ENCODE data around the gene C17orf113.

C17orf113 gene

DNA sequence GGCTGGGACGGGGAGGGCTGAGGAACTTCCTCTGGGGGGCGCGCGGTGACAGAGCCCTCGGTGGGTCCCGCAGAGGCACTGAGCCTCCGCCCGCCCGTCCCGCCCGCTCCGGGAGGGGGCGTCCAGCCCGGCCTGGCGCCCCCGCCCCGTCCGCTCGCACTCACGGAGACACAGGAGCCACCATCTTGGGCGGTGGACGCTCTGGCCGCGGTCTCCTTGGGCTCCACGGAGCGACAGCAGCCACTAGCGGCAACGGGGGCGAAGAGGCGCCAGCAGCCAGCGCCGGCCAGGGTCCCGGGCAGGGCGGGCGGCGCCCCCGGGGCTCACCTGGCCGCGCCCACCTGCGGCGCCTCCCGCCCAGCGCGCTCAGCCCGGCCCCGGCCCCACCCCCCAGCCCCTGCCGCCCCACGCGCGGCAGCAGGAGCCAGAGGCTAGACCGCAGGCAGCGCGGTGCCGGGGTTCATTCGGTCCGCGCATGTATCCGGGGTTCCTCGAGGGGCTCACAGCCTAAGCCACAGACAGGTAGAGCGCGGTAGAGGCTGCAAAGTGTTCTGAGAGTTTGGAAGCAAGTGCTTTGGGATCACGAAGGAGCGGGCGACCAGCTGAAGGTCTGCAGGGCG is at the start of gene C17orf113:
C17orf113 (minus strand) TSS at position 209 of the 620 bp plus-strand sequence. CDS start 7,225 bp downstream, outside the sequence.
- no peak within 1 kb of the TSS for H3K27ac ChIP-seq
- H3K9me3 ChIP-seq (ENCODE audit: low read depth, low read length): no peaks in the 10 kb centered on the region
- TF ChIP-seq FOXP2 (optimal IDR thresholded peaks at IDR 0.05; ENCODE audit: control extremely low read depth, extremely low read length, insufficient read depth) (no peak), POLR2AphosphoS5 (IDR thresholded peaks at IDR 0.05; ENCODE audit: borderline replicate concordance, low read depth, low read length) (no peak), EZH2 (IDR thresholded peaks at IDR 0.05) (no peak)
- peak within 1 kb of the TSS; percentile 41 for H3K9ac ChIP-seq (ENCODE audit: insufficient read length)
- peak within 1 kb of the TSS; percentile 71 for H3K4me3 ChIP-seq
- DNase-seq (ENCODE audit: low read depth, low spot score): no peak
- H3K36me3 ChIP-seq (ENCODE audit: insufficient read depth, low read length): no peaks in the 10 kb centered on the region

DNA sequence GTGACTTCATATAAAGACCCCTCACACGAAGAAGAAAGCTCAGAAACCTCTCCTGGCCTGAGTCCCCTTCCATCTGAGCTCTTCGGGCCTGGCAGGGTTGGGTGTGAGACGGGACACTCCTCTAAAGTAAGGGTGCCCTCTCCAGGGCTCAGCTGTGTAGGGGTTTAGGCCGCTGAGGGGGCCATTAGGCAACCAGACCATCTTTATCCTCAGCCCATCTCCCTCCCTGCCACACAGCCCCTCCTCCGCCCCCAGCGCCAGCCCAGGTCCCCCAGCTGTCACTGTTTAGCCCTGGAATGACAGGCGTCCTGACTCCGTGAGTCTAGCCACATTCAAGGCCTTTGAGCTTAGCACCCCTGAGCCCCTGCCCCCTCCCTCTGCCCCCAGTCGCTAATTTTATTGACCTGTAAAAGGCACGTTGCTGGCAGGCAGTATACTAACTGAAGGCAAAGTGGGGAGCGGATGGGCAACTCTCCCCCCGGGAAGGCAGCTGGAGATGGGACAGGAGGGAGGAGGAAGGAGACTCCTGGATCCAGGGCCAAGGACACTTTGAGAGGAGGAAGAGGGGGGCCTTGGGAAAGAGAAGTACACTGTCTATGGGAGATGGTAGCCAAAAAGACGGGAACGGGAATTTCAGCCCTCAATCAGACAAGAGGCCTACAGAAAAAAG is 48.5 kb upstream of the C17orf113 start:
- H3K36me3 ChIP-seq (ENCODE audit: insufficient read depth, low read length): no peaks in the 10 kb centered on the region
- no peak for TF ChIP-seq POLR2AphosphoS5 (IDR thresholded peaks at IDR 0.05; ENCODE audit: borderline replicate concordance, low read depth, low read length)
- TF ChIP-seq EZH2 (IDR thresholded peaks at IDR 0.05): no peak
- TF ChIP-seq FOXP2 (optimal IDR thresholded peaks at IDR 0.05; ENCODE audit: control extremely low read depth, extremely low read length, insufficient read depth): no peak
- DNase-seq (ENCODE audit: low read depth, low spot score): no peak
- H3K4me3 ChIP-seq: peak overlapping the region; percentile 78
- H3K27ac ChIP-seq: no peak overlapping the region
- no peak overlapping the region for H3K9ac ChIP-seq (ENCODE audit: insufficient read length)
- no peaks in the 10 kb centered on the region for H3K9me3 ChIP-seq (ENCODE audit: low read depth, low read length)

DNA sequence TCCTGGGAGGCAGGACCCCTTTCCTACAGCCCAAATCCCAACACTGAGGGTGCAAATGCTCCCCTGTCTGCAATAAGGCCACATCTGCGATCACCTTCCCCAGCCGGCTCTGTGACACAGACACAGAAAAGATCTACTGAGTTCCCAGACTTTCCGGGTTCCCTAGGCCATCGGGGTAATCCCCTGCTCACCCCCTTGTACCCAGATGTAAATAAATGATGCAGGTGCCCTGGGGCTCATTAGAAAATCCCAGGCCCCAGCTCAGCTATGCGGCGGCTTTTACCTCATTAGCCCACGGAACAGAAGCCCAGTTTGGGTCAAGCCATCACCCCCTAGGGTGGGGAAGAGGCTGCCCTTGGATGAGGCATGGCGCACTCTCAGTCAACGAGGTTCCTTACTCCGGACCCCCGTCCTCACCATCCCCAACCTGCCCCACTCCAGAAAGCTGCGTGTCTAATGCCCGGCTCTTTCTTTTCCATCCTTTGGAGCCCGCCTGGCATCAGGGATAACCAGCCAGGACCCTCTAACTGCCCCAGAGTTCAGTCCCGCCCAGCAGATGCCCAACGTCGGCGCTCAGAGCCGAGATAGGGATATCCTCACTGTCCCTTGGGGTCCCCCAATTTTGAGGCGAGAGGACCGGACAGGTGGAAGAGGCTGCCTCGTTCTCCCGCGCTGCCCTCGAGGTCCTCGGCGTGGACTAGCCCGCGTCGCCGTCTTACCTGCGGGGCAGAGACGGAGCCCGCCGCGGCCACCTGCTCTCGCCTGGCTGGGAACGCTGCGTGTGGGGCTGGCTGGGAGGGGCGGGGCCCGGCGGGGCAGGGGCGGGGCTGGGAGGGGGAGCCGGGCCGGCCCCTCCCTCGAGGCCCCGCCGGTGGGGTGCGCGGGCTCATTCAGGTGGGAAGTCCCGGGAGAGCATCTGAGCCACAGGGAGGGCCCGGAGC is 47.6 kb upstream of the C17orf113 start, which contains the start of gene ZNF385C:
ZNF385C (minus strand) TSS at position 783 of the 941 bp plus-strand sequence. CDS start 35,417 bp downstream, outside the sequence.
- peak within 1 kb of the TSS; percentile 78 for H3K4me3 ChIP-seq
- no peak for TF ChIP-seq POLR2AphosphoS5 (IDR thresholded peaks at IDR 0.05; ENCODE audit: borderline replicate concordance, low read depth, low read length)
- TF ChIP-seq FOXP2 (optimal IDR thresholded peaks at IDR 0.05; ENCODE audit: control extremely low read depth, extremely low read length, insufficient read depth): no peak
- no peak for TF ChIP-seq EZH2 (IDR thresholded peaks at IDR 0.05)
- H3K36me3 ChIP-seq (ENCODE audit: insufficient read depth, low read length): no peaks in the 10 kb centered on the region
- peak within 1 kb of the TSS; percentile 41 for H3K9ac ChIP-seq (ENCODE audit: insufficient read length)
- DNase-seq (ENCODE audit: low read depth, low spot score): no peak
- H3K27ac ChIP-seq: no peak within 1 kb of the TSS
- no peaks in the 10 kb centered on the region for H3K9me3 ChIP-seq (ENCODE audit: low read depth, low read length)

DNA sequence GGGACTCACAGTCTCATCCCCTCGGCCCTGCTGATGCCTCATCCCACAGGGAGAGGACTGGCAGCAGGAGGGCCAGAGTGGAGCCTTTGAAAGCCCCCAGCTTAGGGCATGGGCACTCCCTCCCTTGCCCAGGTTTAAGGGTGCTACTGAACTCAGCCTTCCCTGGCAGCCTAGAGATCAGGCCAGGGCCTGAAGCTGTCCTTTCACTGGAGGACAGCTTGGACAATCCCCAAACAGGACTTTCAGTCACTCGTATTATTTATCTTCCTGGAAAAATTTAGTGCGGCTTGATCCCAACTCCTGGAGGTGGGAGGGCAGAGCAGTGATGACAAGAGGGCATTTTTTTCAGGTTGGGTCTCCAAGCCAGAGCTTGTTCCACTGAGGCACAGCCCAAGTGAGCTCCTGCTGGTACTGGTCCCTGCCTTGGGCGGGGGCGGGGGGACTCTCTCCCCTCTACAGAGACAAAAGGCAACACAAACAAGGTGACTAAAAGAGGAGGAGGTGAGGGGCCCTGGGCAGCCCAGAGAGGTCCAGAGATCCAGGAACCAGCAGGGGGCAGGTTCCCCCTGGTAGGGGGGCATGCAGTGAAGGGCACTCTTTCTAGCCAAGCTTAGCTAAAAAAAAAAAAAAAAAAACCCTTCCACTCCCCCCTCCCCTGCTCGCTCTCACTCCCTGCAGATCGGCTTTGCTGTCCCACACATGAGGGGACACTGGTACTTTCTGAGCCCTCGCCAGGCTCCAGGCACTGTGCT is 46.1 kb upstream of the C17orf113 start:
- no peak for DNase-seq (ENCODE audit: low read depth, low spot score)
- no peak overlapping the region for H3K4me3 ChIP-seq
- no peak overlapping the region for H3K27ac ChIP-seq
- H3K9me3 ChIP-seq (ENCODE audit: low read depth, low read length): no peaks in the 10 kb centered on the region
- no peaks in the 10 kb centered on the region for H3K36me3 ChIP-seq (ENCODE audit: insufficient read depth, low read length)
- TF ChIP-seq EZH2 (IDR thresholded peaks at IDR 0.05) (no peak), POLR2AphosphoS5 (IDR thresholded peaks at IDR 0.05; ENCODE audit: borderline replicate concordance, low read depth, low read length) (no peak), FOXP2 (optimal IDR thresholded peaks at IDR 0.05; ENCODE audit: control extremely low read depth, extremely low read length, insufficient read depth) (no peak)
- no peak overlapping the region for H3K9ac ChIP-seq (ENCODE audit: insufficient read length)

DNA sequence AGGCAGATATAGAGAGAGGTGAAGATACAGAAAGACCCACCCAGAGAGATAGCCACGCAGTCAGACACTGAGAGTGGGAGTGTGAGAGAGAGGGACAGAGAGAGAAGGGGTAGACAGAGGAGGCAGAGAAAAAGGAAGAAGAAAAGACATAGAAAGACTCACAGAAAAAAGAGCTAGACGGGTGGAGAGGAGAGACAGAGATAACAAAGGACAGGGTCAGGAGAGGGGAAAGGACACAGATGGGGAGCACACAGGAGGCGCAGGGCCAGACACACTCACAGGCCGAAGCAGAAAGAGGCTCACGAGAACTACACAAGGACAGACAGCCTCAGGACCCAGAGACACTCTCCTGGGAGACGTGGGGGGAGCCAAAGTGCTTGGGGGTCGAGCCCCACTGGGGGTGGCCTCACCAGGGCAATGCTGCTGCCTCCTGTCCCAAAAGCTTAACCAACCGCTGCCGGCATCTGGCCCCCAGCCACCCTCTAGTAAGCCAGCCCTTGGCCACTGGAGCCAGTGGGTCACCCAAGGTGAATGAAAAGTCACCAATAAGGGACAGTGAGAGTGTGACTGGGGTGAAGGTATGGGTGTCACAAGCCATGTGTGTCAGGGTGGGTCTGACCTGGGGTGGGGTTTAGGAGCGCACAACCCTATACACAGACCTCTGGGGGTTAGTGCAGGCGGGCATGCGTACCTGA is 44.1 kb upstream of the C17orf113 start:
- H3K4me3 ChIP-seq: no peak overlapping the region
- no peak overlapping the region for H3K9ac ChIP-seq (ENCODE audit: insufficient read length)
- DNase-seq (ENCODE audit: low read depth, low spot score): no peak
- H3K36me3 ChIP-seq (ENCODE audit: insufficient read depth, low read length): no peaks in the 10 kb centered on the region
- H3K9me3 ChIP-seq (ENCODE audit: low read depth, low read length): no peaks in the 10 kb centered on the region
- H3K27ac ChIP-seq: no peak overlapping the region
- no peak for TF ChIP-seq POLR2AphosphoS5 (IDR thresholded peaks at IDR 0.05; ENCODE audit: borderline replicate concordance, low read depth, low read length)
- TF ChIP-seq FOXP2 (optimal IDR thresholded peaks at IDR 0.05; ENCODE audit: control extremely low read depth, extremely low read length, insufficient read depth): no peak
- TF ChIP-seq EZH2 (IDR thresholded peaks at IDR 0.05): no peak

DNA sequence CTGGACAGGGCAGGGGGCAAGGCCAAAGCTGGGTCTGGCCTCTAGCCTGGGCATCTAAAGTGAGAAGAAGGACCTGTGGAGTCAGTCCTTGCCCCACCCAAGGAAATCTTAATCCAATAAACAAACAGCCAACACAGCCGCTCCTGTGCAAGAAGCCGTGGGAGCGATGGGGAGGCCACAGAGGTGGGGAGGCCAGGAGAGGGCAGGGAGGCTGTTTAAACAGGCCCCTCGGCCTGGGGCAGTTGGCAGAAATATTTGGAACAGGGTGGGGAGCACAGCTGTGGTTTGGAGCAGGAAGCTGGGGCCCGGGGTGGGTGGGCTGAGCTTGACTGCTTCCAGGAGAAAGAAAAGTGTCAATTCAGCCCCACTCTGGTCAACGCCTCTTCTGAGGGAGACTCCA is 42.5 kb upstream of the C17orf113 start:
- Histone ChIP-seq H3K4me3 (no peak overlapping the region), H3K36me3 (ENCODE audit: insufficient read depth, low read length) (no peaks in the 10 kb centered on the region), H3K9ac (ENCODE audit: insufficient read length) (no peak overlapping the region), H3K9me3 (ENCODE audit: low read depth, low read length) (no peaks in the 10 kb centered on the region), H3K27ac (no peak overlapping the region)
- DNase-seq (ENCODE audit: low read depth, low spot score): no peak
- TF ChIP-seq EZH2 (IDR thresholded peaks at IDR 0.05) (no peak), POLR2AphosphoS5 (IDR thresholded peaks at IDR 0.05; ENCODE audit: borderline replicate concordance, low read depth, low read length) (no peak)

DNA sequence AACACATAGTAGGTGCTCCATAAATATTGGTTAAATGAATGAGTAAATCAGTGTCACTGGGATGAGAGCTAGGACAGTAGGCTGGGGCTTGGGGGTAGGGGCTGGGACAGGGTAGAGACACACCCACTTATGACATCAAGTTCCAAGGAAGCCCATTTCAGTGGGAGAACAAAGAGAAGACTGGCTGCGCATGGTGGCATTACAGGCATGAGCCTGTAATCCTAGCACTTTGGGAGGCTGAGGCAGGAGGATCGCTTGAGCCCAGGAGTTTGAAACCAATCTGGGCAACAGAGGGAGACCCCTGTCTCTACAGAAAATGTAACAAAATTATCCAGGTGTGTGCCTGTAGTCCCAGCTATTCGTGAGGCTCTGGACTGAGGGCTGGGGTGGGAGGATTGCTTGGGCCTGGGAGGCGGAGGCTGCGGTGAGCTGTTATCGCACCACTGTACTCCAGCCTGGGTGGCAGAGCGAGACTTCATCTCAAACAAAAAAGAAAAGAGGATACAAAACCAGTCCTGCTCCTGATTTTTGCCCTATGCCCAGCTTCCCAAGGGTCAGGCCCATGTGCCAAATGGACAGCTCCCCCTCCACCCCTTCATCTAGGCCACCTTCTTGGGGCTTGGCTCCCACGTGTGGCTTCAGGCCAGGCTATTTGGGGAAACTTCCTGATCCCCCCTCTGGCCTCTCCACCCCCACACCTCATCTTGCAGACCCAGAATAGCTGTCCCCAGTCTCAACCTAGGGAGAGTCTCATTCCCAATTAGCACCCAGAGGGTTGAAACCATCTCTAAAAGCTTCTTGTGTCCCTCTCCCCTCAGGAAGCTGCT is 40.8 kb upstream of the C17orf113 start:
- TF ChIP-seq EZH2 (IDR thresholded peaks at IDR 0.05): no peak
- H3K36me3 ChIP-seq (ENCODE audit: insufficient read depth, low read length): no peaks in the 10 kb centered on the region
- no peak overlapping the region for H3K4me3 ChIP-seq
- no peak overlapping the region for H3K9ac ChIP-seq (ENCODE audit: insufficient read length)
- DNase-seq (ENCODE audit: low read depth, low spot score): no peak
- H3K9me3 ChIP-seq (ENCODE audit: low read depth, low read length): no peaks in the 10 kb centered on the region
- no peak overlapping the region for H3K27ac ChIP-seq
